CD4-positive, alpha-beta T cell treated with Interleukin-15 for 4 hours (primary cell): ENCODE measurements around the gene PKDREJ.
"Not testable (repeated sequence)": the region's sequence is repeated elsewhere in the genome, so short reads cannot be mapped to it uniquely, and the experiment has no call there.

Source experiments
- DNase-seq: peaks from one replicate; pipeline ENCODE4 v3.0.0-alpha.2; 2020; ENCODE audit warnings: low spot score

Gene PKDREJ, protein sequence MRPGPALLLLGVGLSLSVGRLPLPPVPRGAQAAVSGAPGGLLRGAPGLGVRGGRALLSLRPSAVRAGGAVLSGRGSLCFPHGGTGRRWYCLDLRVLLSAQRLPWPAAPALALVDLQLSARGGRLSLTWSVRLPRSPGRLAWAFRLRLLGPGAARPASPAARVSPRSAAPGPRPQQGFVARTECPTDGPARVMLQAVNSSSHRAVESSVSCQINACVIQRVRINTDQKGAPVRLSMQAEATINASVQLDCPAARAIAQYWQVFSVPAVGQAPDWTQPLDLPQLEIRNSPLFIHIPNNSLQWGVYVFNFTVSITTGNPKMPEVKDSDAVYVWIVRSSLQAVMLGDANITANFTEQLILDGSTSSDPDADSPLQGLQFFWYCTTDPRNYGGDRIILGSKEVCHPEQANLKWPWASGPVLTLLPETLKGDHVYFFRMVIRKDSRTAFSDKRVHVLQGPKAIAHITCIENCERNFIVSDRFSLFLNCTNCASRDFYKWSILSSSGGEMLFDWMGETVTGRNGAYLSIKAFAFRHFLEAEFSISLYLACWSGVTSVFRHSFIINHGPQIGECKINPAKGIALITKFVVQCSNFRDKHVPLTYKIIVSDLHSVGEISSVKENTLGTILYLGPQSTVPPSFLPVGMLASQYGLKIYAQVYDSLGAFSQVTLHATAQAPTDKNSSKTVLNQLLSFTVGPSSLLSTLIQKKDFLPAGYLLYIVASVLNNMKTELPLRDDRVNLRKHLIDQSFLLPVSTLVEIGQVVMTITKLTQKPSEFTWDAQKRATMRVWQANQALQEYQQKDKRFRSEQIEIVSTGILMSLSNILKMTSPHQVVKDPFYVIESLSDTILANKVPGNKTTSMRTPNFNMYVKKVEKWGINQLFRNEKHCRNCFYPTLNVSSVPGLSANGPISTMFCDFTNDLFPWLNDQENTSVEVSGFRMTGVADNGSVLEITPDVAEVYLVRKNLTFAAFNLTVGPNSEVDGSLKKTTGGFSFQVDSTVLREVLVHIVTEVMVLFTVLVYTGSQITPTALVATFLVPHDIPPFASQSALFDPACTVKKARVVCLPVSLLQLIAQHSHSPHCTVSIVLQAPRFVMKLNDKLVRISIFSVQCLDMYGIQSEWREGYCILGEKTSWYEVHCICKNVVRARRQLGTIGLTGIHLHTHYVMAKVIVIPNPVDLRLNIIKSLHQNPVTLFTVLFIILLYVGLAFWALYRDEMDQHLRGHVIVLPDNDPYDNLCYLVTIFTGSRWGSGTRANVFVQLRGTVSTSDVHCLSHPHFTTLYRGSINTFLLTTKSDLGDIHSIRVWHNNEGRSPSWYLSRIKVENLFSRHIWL (N-terminal part only)

DNA sequence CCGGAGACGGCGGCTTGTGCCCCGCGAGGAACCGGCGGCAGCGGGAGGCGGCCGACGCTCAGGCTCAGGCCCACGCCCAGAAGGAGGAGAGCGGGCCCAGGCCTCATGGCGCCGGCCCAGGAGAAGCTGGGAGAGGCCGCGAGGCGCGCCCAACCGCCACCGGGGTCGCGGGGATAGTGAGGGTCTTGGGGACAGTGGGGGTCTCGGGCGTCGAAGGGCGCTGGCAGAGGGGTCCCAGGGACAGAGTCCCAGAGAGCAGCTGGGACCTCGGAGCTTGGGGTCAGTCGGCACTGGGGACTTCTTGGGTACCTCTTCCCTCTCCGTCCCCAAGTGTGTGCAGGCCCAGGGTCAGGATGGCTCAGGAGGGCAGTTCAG is at the start of gene PKDREJ:
PKDREJ (minus strand) TSS at position 128 of the 375 bp plus-strand sequence; CDS start at position 107, 21 bp downstream.
- no peak for DNase-seq

DNA sequence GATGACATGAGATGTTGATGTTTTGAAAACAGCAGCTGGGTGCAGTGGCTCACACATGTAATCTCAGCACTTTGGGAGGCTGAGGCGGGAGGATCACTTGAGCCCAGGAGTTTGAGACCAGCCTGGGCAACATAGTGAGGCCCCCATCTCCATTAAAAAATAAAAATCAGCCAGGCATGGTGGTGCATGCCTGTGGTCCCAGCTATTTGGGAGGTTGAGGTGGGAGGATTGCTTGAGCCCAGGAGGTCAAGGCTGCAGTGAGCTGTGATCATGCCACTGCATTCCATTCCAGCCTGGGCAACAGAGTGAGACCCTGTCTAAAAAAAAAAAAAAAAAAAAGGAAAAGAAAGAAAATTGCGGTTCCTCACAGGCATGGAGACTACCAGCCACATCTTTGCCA is 49.7 kb upstream of the PKDREJ start:
- DNase-seq = not testable (repeated sequence)

DNA sequence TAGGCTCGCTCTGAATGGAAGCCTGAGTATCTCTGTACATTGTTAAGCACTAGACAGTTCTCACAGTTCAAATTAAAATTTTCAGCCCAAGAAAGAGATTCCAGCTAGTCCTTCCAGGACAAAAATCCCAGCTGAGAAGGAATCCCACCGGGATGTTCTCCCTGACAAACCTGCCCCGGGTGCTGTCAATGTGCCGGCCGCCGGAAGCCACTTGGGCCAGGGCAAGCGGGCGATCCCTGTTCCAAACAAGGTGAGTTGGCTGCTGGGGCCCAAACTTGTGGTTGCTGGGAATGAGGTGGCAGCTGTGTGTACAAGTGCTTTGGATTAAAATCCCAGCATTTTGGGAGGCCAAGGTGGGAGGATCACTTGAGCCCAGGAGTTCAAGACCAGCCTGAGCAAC is 48.9 kb upstream of the PKDREJ start:
- no peak for DNase-seq

DNA sequence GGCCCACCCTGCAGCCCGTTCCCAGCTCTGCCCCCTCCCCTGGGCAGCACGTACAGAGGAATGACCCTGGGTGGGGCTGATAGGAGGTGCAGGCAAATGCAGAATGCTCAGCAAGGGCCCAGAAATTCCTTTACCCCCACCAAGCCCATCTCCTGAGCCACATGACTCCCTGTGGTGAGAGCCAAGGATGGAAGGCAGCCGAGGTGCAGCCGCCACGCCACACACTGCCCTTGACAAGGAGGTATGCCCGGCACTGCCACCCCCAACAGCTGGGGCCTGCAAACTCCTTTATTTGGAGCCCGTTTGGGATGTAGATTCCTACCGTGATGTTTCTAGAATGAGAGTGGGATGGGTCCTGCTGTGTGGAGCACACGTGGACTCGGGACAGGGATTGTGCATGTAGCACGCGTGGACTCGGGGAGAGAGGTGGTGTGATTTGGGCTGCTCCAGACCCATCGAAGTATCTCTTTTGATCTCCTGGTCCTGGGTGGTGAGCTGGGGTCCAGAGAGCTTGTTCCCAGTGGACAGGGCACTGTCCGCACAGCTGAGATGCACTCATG is 46.5 kb upstream of the PKDREJ start:
- DNase-seq = no peak

DNA sequence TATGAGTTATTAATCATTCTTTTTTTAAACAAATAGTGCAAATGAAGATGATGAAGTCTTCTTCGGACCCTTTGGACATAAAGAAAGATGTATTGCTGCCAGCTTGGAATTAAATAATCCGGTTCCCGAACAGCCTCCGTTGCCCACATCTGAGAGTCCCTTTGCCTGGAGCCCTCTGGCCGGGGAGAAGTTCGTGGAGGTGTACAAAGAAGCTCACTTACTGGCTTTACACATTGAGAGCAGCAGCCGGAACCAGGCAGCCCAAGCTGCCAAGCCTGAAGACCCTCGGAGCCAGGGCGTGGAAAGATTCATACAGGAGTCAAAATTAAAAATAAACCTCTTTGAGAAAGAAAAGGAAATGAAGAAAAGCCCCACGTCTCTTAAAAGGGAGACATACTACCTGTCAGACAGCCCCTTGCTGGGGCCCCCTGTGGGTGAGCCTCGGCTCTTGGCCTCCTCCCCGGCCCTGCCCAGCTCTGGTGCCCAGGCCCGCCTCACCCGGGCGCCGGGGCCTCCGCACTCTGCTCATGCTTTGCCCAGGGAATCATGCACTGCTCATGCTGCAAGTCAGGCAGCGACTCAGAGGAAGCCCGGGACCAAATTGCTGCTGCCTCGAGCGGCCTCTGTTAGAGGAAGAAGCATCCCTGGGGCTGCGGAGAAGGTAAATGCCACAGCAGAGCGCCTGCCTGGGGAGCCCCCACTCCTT is 45.3 kb upstream of the PKDREJ start:
- no peak for DNase-seq

DNA sequence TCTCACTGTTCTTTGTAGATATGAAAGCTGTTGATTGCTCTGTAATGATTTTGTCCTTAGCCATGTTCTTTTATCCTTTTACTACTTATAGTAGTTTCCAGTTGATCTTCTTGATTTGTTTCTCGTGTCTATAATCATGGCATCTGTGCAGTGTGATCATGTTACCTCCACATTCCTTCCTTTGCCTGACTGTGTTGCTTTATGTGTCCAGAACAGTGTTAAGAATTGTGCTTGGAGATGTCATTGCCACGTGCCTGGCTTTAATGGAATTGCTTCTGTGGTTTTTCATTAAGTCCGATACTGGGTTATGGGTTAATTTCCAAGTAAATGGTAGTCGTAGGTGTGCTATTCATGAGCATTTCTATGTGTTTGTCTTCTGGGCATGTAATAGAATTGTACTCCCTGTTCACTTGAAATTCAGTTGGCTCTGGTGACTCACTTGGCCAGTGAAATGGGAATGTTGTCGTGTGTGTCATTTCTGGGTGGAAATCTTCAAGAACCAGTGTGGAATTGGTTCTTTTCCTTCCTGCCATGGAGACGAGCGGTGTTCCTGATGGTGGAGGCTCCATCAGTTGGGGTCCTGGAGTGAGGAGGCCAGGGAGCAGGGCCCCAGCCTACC is 40.3 kb upstream of the PKDREJ start:
- no peak for DNase-seq

DNA sequence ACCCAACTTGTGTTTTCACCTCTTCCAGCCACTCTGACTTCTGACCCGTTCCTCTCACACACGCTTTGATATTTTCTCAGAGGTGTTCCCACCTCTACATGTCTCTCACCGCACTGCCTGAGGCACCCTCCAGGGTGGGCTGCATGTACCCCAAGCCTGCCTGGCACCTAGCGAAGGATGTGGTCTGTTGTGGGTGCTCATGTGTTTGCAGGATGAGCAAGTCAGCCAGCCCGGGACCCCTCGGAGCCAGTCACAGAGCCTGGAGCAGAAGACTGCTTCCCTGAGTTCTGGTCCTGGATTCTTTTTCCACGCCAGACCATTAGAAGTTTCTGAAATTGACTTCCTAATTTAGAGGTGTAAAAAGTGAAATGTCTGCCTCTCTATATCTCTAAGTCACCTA is 37.3 kb upstream of the PKDREJ start:
- DNase-seq = no peak

DNA sequence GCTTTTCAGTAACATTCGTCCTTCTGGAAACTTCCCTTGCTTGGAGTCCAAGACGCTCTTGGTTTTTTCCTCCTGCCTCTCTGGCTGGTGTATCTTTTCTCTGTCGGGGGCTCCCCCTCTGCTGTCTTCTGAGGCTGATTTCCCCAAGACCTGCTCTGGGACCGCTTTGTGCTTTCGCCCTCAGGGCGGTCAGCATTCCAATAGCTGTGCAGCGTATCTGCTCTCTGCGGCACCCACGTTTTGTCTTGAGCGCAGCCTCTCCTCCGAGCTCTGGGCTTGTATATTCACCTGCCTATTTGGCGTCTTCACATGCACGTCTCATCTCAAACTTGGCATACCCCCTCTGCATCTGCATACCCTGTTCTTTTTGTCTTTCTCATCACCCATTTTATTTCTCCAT is 36.0 kb upstream of the PKDREJ start:
- no peak for DNase-seq

DNA sequence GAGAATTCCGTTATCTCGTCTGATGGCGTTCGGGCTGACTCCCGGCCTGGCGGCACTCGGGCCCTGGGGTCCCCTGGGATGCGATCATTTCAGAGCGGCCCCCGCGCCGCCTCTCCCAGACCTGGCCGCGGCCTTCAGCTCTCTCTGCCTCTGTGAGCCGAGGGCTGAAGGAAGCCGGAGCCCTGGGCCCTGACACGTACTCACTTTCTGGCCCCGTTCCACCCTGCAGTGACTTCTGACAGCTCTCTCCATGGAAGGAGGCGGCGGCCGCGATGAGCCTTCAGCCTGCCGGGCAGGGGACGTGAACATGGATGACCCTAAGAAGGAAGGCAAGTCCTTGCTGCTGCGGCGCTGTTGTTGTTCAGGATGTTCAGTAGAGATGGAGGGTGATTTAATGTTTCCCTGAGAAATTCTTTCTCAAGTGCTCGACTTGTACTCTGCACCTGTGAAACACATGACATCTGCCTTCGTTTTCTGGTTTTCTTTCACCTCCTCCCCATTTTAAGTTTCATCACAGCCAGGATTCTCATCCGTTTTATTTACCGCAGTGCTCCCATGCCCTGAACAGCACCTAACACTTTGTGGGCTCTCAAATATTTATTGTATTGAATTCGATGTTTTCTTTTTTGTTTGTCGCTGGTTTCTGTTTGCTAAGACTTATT is 34.1 kb upstream of the PKDREJ start:
- DNase-seq = no peak

DNA sequence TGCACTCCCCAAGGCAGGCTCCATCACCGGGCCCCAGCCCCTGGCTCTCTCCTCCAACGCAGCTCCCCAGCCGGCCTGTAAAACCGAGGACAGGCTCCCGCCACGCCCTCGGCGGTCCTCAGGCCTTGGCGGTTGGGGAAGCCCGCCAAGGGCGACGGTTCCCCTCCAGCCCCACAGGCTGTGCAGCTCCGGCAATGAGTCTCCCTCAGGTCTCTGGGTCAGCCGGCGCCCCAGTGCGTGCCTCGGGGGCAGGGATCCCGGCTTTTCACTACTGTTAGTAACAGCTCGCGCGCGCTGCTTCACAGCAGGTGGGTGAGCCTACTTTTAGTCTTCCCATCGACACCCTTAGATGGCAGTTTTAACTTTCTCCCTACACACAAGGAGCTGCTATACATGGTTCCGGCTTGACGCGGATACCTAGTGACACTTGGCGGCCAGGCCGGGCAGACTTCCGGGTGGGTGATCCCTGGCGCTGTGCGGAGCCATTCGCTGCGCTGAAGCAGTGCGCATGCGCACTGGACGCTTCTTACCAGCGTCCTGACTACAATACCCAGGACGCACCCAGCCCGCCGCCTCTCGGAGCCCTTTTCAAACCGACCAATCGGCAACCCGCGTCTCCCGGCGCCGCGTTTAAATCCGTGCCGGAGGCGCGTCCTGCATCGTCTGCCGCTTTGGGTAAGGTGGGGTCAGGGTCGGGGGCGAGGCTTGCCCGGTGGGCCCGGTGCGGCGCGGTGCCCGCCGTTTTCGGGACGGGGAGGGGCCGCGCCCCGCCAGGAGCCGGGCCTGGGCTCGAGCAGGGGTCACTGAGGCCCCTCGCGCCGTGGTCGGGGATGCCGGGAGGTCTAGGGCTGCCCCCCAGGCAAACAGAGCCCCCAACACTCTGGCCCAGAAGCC is 33.4 kb upstream of the PKDREJ start, which contains the start of gene GTSE1:
GTSE1 (plus strand) TSS at position 614 of the 894 bp plus-strand sequence. CDS start 531 bp downstream, outside the sequence.
- peak; percentile 98 for DNase-seq

DNA sequence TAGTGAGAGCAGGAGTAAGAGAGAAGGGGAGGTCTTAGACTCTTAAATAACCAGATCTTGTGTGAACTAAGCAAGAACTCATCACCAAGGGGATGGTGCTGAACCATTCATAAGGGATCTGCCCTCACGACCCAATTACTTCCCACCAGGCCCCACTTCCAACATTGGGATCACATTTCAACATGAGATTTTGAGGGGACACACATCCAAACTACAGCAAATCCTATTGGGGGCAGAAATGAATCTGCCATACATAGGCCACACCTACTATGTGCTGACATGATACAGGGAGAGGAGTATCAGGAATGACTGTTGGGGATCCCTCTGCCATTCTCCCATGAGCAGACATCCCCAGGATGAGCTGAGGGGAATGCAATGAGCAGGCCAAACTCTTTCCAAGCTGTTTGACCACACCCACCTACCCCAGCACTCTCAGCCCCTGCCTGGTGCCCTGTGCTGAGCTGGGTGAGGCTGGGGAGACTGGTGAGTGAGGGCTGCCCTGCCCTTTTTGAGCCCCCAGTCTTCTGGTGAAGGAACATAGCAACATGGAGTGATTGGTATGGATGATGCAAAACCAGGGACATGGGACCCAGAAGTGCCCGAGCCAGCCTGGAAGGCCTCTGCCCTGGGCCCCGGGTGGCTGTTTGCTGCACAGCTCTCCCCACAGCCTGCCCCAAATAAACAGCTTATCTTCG is 32.3 kb upstream of the PKDREJ start:
- no peak for DNase-seq

DNA sequence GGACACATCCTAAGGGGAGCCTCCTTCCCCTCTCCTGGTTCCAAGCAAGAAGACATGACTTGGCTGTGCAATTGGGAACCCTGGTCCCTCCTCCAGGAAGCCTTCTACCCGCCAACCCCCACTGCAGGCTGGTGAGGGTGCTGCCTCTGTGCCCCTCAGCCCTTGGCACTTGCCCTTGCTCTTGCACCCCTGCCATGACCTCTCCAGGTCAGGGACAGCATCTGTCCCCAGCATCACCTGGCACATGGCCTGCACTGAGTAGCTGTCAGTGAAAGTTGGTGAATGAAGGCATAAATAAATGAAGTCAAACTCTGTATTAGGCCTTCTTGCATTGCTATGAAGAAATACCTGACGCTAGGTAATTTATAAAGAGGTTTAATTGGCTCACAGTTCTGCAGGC is 31.6 kb upstream of the PKDREJ start:
- no peak for DNase-seq

DNA sequence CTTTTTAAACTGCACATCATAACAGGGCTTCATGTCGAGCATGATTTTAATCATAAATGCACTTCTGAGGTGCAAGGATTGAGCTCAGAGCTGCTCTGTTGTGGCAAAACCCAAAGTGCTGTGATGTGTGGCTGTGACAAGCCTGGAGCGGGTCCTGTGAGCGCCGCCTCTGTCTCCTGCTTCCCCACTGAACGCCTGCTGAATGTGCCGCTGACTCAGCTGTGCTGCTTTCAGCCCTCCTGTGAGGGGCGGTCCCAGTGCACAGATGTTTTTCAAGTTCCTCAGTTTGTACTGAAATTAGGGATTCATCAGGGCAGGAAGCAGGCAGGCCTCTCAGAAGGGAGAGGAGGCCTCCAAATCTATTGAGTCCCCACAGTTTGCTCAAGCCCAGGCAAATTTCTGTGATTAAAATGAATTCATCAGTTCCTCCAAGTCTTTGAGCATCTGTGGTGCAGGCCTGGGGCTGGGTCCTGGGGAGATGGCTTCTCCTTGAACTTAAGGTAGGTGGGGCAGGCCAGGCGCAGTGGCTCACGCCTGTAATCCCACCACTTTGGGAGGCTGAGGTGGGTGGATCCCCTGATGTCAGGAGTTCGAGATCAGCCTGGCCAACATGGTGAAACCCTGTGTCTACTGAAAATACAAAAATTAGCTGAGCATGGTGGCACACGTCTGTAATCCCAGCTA is 30.6 kb upstream of the PKDREJ start:
- DNase-seq = peak; percentile 14

DNA sequence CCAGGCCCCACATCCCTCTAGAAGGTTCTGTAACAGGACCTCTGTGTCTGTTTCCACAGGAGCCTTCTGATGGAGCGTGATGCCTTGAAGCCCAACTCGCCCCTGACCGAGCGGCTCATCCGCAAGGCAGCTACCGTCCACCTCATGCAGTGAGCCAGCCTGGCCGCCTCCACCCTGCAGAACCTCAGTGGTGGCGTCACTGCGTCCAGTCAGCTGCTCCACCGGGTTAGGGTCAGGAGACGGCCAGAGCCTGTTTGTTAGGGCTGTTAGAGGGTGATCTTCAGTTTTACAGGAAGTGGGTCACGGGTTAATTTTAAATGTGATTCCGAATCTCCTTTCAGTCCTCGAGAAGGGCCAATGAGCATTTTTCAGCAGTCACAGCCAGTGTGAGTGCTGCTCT is 29.6 kb upstream of the PKDREJ start:
- DNase-seq = no peak

DNA sequence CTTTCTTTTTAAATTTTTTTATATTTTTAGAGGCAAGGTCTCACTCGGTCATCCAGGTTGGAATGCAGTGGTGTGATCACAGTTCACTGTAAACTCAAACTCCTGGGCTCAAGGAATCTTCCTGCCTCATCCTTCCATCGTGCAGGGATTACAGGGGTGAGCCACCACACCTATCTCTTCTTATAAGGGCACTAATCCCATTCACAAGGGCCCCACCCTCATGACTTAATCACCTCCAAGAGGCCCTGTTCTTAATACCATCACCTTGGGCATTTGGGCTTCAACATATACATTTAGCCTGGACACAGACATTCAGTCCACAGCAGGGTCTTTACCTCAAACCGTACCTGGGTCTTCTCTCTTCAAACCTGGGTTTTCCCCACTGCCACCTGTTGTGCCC is 29.0 kb upstream of the PKDREJ start:
- no peak for DNase-seq

DNA sequence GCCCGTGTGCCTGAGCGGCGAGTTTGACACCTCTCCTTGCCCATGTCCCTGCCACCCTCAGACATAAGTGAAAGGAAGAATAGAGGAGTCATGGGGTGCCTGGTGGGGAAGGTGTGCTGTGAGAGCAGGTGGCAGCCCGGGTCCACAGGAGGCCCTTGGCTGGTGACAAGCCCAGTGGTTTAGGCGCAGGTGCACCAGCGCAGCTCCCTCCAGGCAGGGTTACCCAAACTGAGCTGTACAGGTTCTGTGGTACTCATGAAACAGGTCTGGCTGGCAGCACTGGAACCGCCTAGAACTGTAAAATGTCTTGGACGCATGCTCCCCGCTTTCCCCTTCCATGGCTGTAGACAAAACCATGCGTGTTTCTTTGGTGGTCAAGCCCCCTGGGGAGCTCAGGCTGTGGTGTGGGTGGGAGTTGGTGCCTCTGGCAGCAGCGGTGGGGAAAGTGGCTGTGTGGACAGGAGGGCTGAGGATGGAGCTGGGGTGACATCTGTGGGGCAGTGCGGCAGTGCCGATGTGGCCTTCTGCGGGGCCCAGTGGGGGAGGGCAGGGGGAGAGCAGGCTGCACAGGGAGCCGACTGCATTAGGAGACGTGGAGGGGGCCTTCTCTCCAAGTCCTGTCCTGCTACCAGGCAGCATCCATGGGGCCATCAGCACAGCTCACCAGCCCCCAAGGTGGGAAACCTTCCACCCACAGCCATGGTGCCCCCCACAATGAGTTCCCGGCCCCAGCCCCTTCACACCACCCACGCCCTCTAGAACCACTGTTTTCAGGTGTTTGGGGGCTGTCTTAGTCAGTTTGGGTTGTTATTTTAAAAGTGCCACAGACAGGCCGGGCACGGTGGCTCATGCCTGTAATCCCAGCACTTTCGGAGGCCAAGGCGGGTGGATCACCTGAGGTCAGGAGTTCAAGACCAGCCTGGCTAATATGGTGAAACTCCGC is 28.0 kb upstream of the PKDREJ start:
- no peak for DNase-seq
